PC-9 (cell line): ENCODE measurements around the gene NLRC4. TPM values are rescaled to one million over a fixed set of nuclear protein-coding genes. Genes with fewer than 3 reads are reported as not detected.

Experiments used
- BruUV-seq: library from RNA; stranded (reverse); fragments of 400-500 nt; replicated peaks from 2 replicates; lab custom pipeline; 2021; lab: Mats Ljungman, UMichigan
- CTCF ChIA-PET: fragments of 300-600 bp; sonication (Branson Sonifier 250); formaldehyde crosslinking; loops from one replicate; lab custom pipeline; 2022; ENCODE audit warnings: antibody characterized with exemption; lab: Charles Lee
- POLR2A ChIA-PET: fragments of 300-600 bp; sonication (Branson Sonifier 250); formaldehyde crosslinking; loops from one replicate; lab custom pipeline; 2022; ENCODE audit warnings: antibody characterized with exemption; ENCODE audit not compliant: unreplicated experiment; lab: Charles Lee
- DNase-seq, 2 experiments: peaks; one replicate each; pipeline versions ENCODE4 v3.0.0 to v3.0.0-alpha.2; 2015 to 2022; ENCODE audit warnings: mixed read lengths in 1 of 2
- H2AFZ ChIP-seq: fragments of 200-600 bp; sonication (generic); 2 replicates; pipeline ENCODE4 v1.8.1; 2017; ENCODE audit warnings: antibody characterized with exemption
- H3F3A ChIP-seq: fragments of 200-600 bp; sonication (generic); 2 replicates; pipeline ENCODE4 v1.8.1; 2017; ENCODE audit warnings: antibody characterized with exemption, mild to moderate bottlenecking, low read depth; ENCODE audit not compliant: insufficient read depth
- H3K27ac ChIP-seq: fragments of 200-600 bp; sonication (generic); 2 replicates; pipeline ENCODE4 v1.6.1; 2016; ENCODE audit warnings: mixed run types
- H3K27me3 ChIP-seq: fragments of 200-600 bp; sonication (generic); 2 replicates; pipeline ENCODE4 v1.6.1; 2016; ENCODE audit warnings: low read depth, mixed run types; ENCODE audit not compliant: insufficient read depth
- H3K36me3 ChIP-seq: fragments of 200-600 bp; sonication (generic); 2 replicates; pipeline ENCODE4 v1.6.1; 2016; ENCODE audit warnings: low read depth, mixed run types
- H3K4me1 ChIP-seq: fragments of 200-600 bp; sonication (generic); replicated peaks from 2 replicates; pipeline ENCODE4 v1.6.1; 2016; ENCODE audit warnings: mixed run types; ENCODE audit not compliant: insufficient read depth
- H3K4me2 ChIP-seq: fragments of 200-600 bp; sonication (generic); 2 replicates; pipeline ENCODE4 v1.6.1; 2017; ENCODE audit warnings: mixed run types
- H3K4me3 ChIP-seq: fragments of 200-600 bp; sonication (generic); 2 replicates; pipeline ENCODE4 v1.6.1; 2016; ENCODE audit warnings: mixed run types
- H3K79me2 ChIP-seq: fragments of 200-600 bp; sonication (generic); 2 replicates; pipeline ENCODE4 v1.6.1; 2017; ENCODE audit warnings: low read depth, mixed run types
- H3K9me2 ChIP-seq: fragments of 200-600 bp; sonication (generic); 2 replicates; pipeline ENCODE4 v1.8.1; 2017; ENCODE audit warnings: mild to moderate bottlenecking; ENCODE audit not compliant: insufficient read depth
- H3K9me3 ChIP-seq: fragments of 200-600 bp; sonication (generic); 2 replicates; pipeline ENCODE4 v1.8.1; 2016; ENCODE audit warnings: low read depth; ENCODE audit not compliant: insufficient read depth
- H4K20me1 ChIP-seq: fragments of 200-600 bp; sonication (generic); 2 replicates; pipeline ENCODE4 v1.8.1; 2017; ENCODE audit not compliant: insufficient read depth
- EZH2 ChIP-seq: fragments of 200-600 bp; sonication (generic); IDR thresholded peaks from 2 replicates; pipeline ENCODE4 v1.8.0; 2017; ENCODE audit warnings: antibody characterized with exemption, low read depth
- intact Hi-C: fragments of 100-400 bp; cut with micrococcal nuclease; formaldehyde crosslinking; loops from one replicate; pipeline ENCODE4 v1.10.0; 2022; ENCODE audit not compliant: unreplicated experiment
- total RNA-seq: library from RNA; stranded (reverse); gene quantifications from 2 replicates; pipeline ENCODE4 v1.2.3, GENCODE V29; 2021
- TF ChIP-seq, protein P1 (sequence below): fragments of 200-600 bp; sonication (generic); conservative IDR thresholded peaks from 2 replicates; pipeline ENCODE4 v1.6.1; 2017; ENCODE audit warnings: mixed run types, antibody characterized with exemption, mild to moderate bottlenecking, moderate library complexity

Gene NLRC4
- total RNA-seq, 1 experiment from 2014 or later = not detected

GRCh38 chr2:32200814-32201213 lies 63.9 kb downstream of the NLRC4 start:
- H3K4me1 ChIP-seq = no peaks in the 10 kb centered on the region
- no peaks in the 10 kb centered on the region for H3K9me3 ChIP-seq
- intact Hi-C loops = no loop called here
- H3K79me2 ChIP-seq = no peaks in the 10 kb centered on the region
- BruUV-seq = no TSS peak
- DNase-seq = no peak
- CTCF ChIA-PET = no interaction called here
- no peak overlapping the region for H3K4me2 ChIP-seq
- TF ChIP-seq, protein P1, sequence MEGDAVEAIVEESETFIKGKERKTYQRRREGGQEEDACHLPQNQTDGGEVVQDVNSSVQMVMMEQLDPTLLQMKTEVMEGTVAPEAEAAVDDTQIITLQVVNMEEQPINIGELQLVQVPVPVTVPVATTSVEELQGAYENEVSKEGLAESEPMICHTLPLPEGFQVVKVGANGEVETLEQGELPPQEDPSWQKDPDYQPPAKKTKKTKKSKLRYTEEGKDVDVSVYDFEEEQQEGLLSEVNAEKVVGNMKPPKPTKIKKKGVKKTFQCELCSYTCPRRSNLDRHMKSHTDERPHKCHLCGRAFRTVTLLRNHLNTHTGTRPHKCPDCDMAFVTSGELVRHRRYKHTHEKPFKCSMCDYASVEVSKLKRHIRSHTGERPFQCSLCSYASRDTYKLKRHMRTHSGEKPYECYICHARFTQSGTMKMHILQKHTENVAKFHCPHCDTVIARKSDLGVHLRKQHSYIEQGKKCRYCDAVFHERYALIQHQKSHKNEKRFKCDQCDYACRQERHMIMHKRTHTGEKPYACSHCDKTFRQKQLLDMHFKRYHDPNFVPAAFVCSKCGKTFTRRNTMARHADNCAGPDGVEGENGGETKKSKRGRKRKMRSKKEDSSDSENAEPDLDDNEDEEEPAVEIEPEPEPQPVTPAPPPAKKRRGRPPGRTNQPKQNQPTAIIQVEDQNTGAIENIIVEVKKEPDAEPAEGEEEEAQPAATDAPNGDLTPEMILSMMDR = no peak
- TF ChIP-seq EZH2 = no peak
- no peak overlapping the region for H2AFZ ChIP-seq
- POLR2A ChIA-PET = no interaction called here
- no peaks in the 10 kb centered on the region for H3K27me3 ChIP-seq
- H3K27ac ChIP-seq = no peak overlapping the region
- H3K4me3 ChIP-seq = no peak overlapping the region
- peaks cover 17% of the 10 kb centered on the region for H3K36me3 ChIP-seq
- no peaks in the 10 kb centered on the region; the same call in 1 of the 2 replicates for H4K20me1 ChIP-seq
- H3K9me2 ChIP-seq = no peaks in the 10 kb centered on the region
- peaks cover 4% of the 10 kb centered on the region for H3F3A ChIP-seq

GRCh38 chr2:32192418-32192817 lies 72.3 kb downstream of the NLRC4 start:
- intact Hi-C loops = no loop called here
- H3F3A ChIP-seq = no peaks in the 10 kb centered on the region; the same call in none of the 2 replicates
- ChIA-PET CTCF (no interaction called here), POLR2A (no interaction called here)
- BruUV-seq = no TSS peak
- no peaks in the 10 kb centered on the region for H3K79me2 ChIP-seq
- no peaks in the 10 kb centered on the region; the same call in 1 of the 2 replicates for H4K20me1 ChIP-seq
- H3K9me3 ChIP-seq = no peaks in the 10 kb centered on the region
- 0 out of 2 replicates have a peak, but pooled peaks cover 2% of the 10 kb centered on the region for H3K36me3 ChIP-seq
- no peak overlapping the region for H3K4me3 ChIP-seq
- H3K4me2 ChIP-seq = no peak overlapping the region
- H3K27ac ChIP-seq = no peak overlapping the region
- H3K27me3 ChIP-seq = no peaks in the 10 kb centered on the region
- DNase-seq = no peak
- H2AFZ ChIP-seq = no peak overlapping the region
- no peaks in the 10 kb centered on the region for H3K9me2 ChIP-seq
- no peaks in the 10 kb centered on the region for H3K4me1 ChIP-seq
- TF ChIP-seq EZH2 = no peak
- TF ChIP-seq, protein P1 = no peak

GRCh38 chr2:32189011-32189410 lies 75.7 kb downstream of the NLRC4 start:
- peaks cover 14% of the 10 kb centered on the region; the same call in 1 of the 2 replicates for H3K36me3 ChIP-seq
- CTCF ChIA-PET = no interaction called here
- no peak overlapping the region for H2AFZ ChIP-seq
- H3K4me3 ChIP-seq = no peak overlapping the region
- H3K4me1 ChIP-seq = no peaks in the 10 kb centered on the region
- H3K9me3 ChIP-seq = no peaks in the 10 kb centered on the region
- peaks cover 7% of the 10 kb centered on the region for H4K20me1 ChIP-seq
- DNase-seq = no peak
- no peaks in the 10 kb centered on the region for H3K27me3 ChIP-seq
- intact Hi-C loops = no loop called here
- H3K9me2 ChIP-seq = no peaks in the 10 kb centered on the region
- H3F3A ChIP-seq = no peaks in the 10 kb centered on the region; the same call in 1 of the 2 replicates
- H3K27ac ChIP-seq = no peak overlapping the region
- no peak overlapping the region for H3K4me2 ChIP-seq
- no TSS peak for BruUV-seq
- no peak for TF ChIP-seq EZH2
- H3K79me2 ChIP-seq = no peaks in the 10 kb centered on the region
- POLR2A ChIA-PET = interaction anchor here (0.6 kb wide), 1 partner anchor 24 kb away, joined by 7 read pairs; the partner anchor contains the start of gene SLC30A6
